CD1c-positive myeloid dendritic cell (primary cell): ENCODE data around the gene A2ML1.
"Not testable (repeated sequence)": the region's sequence is repeated elsewhere in the genome, so short reads cannot be mapped to it uniquely, and the experiment has no call there.

ENCODE experiments used
- DNase-seq: peaks from one replicate; pipeline ENCODE4 v3.0.0-alpha.2; 2016; ENCODE audit errors: extremely low spot score

Gene A2ML1

GRCh38 chr12:8855891-8856290, 33.5 kb downstream of the A2ML1 start:
- no peak for DNase-seq

- DNase-seq, result not testable (repeated sequence)
These were observed 37.0 kb downstream of the A2ML1 start for GRCh38 chr12:8859448-8859847.

GRCh38 chr12:8860165-8860961, 37.9 kb downstream of the A2ML1 start:
- DNase-seq, result peak; percentile 62

- DNase-seq, result no peak
These were observed 44.0 kb downstream of the A2ML1 start for GRCh38 chr12:8866429-8866828.

GRCh38 chr12:8867009-8867408, 44.6 kb downstream of the A2ML1 start:
- no peak for DNase-seq

- DNase-seq, result no peak
These were observed 45.4 kb downstream of the A2ML1 start for GRCh38 chr12:8867786-8868185.

GRCh38 chr12:8870586-8870985, 48.2 kb downstream of the A2ML1 start:
- no peak for DNase-seq

GRCh38 chr12:8871068-8871467, 48.6 kb downstream of the A2ML1 start:
- no peak for DNase-seq

- no peak for DNase-seq
These were observed 54.5 kb downstream of the A2ML1 start for GRCh38 chr12:8876887-8877286.

- no peak for DNase-seq
These were observed 64.3 kb downstream of the A2ML1 start for GRCh38 chr12:8886502-8887284.

- no peak for DNase-seq
These were observed 64.9 kb downstream of the A2ML1 start for GRCh38 chr12:8887285-8887715.

GRCh38 chr12:8890313-8891085, 68.1 kb downstream of the A2ML1 start:
- DNase-seq, result peak; percentile 86

- peak; percentile 24 for DNase-seq
These were observed 69.6 kb downstream of the A2ML1 start for GRCh38 chr12:8891976-8892375.

GRCh38 chr12:8894378-8894777, 72.0 kb downstream of the A2ML1 start:
- no peak for DNase-seq

GRCh38 chr12:8894986-8895385, 72.6 kb downstream of the A2ML1 start:
- DNase-seq, result no peak

GRCh38 chr12:8897081-8897480, 74.7 kb downstream of the A2ML1 start:
- DNase-seq, result no peak

- peak; percentile 60 for DNase-seq
These were observed 77.4 kb downstream of the A2ML1 start for GRCh38 chr12:8899830-8900229.

GRCh38 chr12:8902703-8903102, 80.3 kb downstream of the A2ML1 start:
- DNase-seq, result peak; percentile 95

GRCh38 chr12:8903646-8904045, 81.2 kb downstream of the A2ML1 start:
- DNase-seq, result peak; percentile 25

- peak; percentile 35 for DNase-seq
These were observed 82.2 kb downstream of the A2ML1 start for GRCh38 chr12:8904665-8905064.

- DNase-seq, result no peak
These were observed 83.1 kb downstream of the A2ML1 start for GRCh38 chr12:8905546-8905945.
